GM12878 (cell line): ENCODE data around the gene VPS52. TPM values are rescaled to one million over a fixed set of nuclear protein-coding genes. Genes with fewer than 3 reads are reported as not detected.

ENCODE experiments used
- EGR1 ChIP-seq, 2 experiments: IDR thresholded peaks; 1 replicate in 1 of 2; 2 replicates in 1 of 2; pipeline ENCODE4 v1.6.1; 2011 to 2012; ENCODE audit warnings: low read depth in 2 of 2, low read length in 2 of 2, borderline replicate concordance in 1 of 2, mild to moderate bottlenecking in 1 of 2, moderate library complexity in 1 of 2
- ELK1 ChIP-seq: IDR thresholded peaks from 2 replicates; pipeline ENCODE4 v1.6.1; 2012; ENCODE audit warnings: low read depth, low read length, improper control_type of control experiment
- FOS ChIP-seq: IDR thresholded peaks from 3 replicates; pipeline ENCODE4 v1.6.1; 2011; ENCODE audit warnings: borderline replicate concordance; ENCODE audit not compliant: insufficient read length; ENCODE audit errors: extremely low read depth
- HCFC1 ChIP-seq: fragments of 150-350 bp; IDR thresholded peaks from 2 replicates; pipeline ENCODE4 v1.6.1; 2014; ENCODE audit warnings: low read length
- NKRF ChIP-seq: fragments of 450-650 bp; conservative IDR thresholded peaks from 2 replicates; pipeline ENCODE4 v1.6.1; 2017; ENCODE audit warnings: mild to moderate bottlenecking, moderate library complexity
- PKNOX1 ChIP-seq: fragments of 450-650 bp; IDR thresholded peaks from 2 replicates; pipeline ENCODE4 v1.6.1; 2016; ENCODE audit warnings: mild to moderate bottlenecking
- PML ChIP-seq: IDR thresholded peaks from 2 replicates; pipeline ENCODE4 v1.6.1; 2012; ENCODE audit warnings: low read length, inconsistent platforms
- PRDM15 ChIP-seq: fragments of 450-650 bp; formaldehyde crosslinking; IDR thresholded peaks from 2 replicates; pipeline ENCODE4 v1.4.0; 2020; ENCODE audit warnings: mild to moderate bottlenecking, moderate library complexity
- RAD21 ChIP-seq: IDR thresholded peaks from 2 replicates; pipeline ENCODE4 v1.6.1; 2011; ENCODE audit warnings: mild to moderate bottlenecking, low read depth, low read length, moderate library complexity; ENCODE audit not compliant: insufficient read depth
- SUZ12 ChIP-seq: fragments of 200-600 bp; sonication (generic); IDR thresholded peaks from one replicate; pipeline ENCODE4 v1.6.1; 2018; ENCODE audit warnings: antibody characterized with exemption, mild to moderate bottlenecking; ENCODE audit not compliant: unreplicated experiment
- USF2 ChIP-seq: IDR thresholded peaks from 2 replicates; pipeline ENCODE4 v1.6.1; 2011; ENCODE audit warnings: low read depth, low read length, improper control_type of control experiment, borderline replicate concordance
- ZNF592 ChIP-seq: fragments of 450-650 bp; IDR thresholded peaks from 2 replicates; pipeline ENCODE4 v1.6.1; 2017; ENCODE audit warnings: mild to moderate bottlenecking, moderate library complexity
- ZZZ3 ChIP-seq: IDR thresholded peaks from 2 replicates; pipeline ENCODE4 v1.6.1; 2011; ENCODE audit warnings: low read depth; ENCODE audit not compliant: control insufficient read depth, insufficient read length
- polyA plus RNA-seq, 11 experiments: library from polyadenylated mRNA; depleted of rRNA in 4 of 11; unstranded in 6 of 11; stranded (reverse) in 5 of 11; fragments of >200 nt; fragmentation: Nextera tagmentation in 4 of 11; fragmentation: Illumina TruSeq in 1 of 11; extraction: Ambion mirVana in 4 of 11; extraction: Trizol in 1 of 11; gene quantifications; 1 replicate in 1 of 11; 2 replicates in 10 of 11; pipeline versions ENCODE4 v1.2.1 to v1.2.3, GENCODE V29; 2011 to 2016; ENCODE audit warnings: inconsistent platforms in 2 of 11, missing spikeins in 2 of 11, low read depth in 1 of 11
- total RNA-seq, 4 experiments: library from RNA; depleted of rRNA in 3 of 4; stranded (reverse); fragments of >200 nt in 3 of 4; fragmentation: Illumina TruSeq in 1 of 4; extraction: Trizol in 1 of 4; gene quantifications; 2 replicates each; pipeline versions ENCODE4 v1.2.1 to v1.2.3, GENCODE V29; 2013 to 2021

The VPS52 gene
- total and polyA plus RNA-seq, 10 of the 15 experiments (the other 5 are each of a cell fraction or from before 2014, with no cell fraction given): 11.3 to 52.7 (median 36.7) TPM

GRCh38 chr6:33271468-33272274 is at the start of gene VPS52, which contains the start of gene RPS18 (continued):
- TF ChIP-seq ZNF592: no peak
- peak; percentile 29 to 50; a peak in 2 of 3 replicates for TF ChIP-seq EGR1 (IDR thresholded peaks at IDR 0.05; ENCODE audit: borderline replicate concordance in 1 of 2, low read depth in 2 of 2, low read length in 2 of 2)
- TF ChIP-seq ELK1: peak; percentile 84
- no peak for TF ChIP-seq USF2
- peak; percentile 73 for TF ChIP-seq ZZZ3
- no peak for TF ChIP-seq RAD21
- TF ChIP-seq PRDM15 (CRISPR knock-in tag): 0 out of 2 replicates have a peak, but pooled peaks have one; percentile 39
- TF ChIP-seq NKRF: peak; percentile 83
- TF ChIP-seq PKNOX1: peak; percentile 78
- no peak for TF ChIP-seq SUZ12
- TF ChIP-seq HCFC1: peak; percentile 74
- TF ChIP-seq PML: no peak
- TF ChIP-seq FOS: no peak
